ENCODE results near the gene TWNK. TPM values are rescaled to one million over a fixed set of nuclear protein-coding genes. Genes with fewer than 3 reads are reported as not detected.

Gene TWNK
- total and polyA plus RNA-seq, 2 experiments from 2014 or later, result 12.2 to 29.4 TPM

DNA sequence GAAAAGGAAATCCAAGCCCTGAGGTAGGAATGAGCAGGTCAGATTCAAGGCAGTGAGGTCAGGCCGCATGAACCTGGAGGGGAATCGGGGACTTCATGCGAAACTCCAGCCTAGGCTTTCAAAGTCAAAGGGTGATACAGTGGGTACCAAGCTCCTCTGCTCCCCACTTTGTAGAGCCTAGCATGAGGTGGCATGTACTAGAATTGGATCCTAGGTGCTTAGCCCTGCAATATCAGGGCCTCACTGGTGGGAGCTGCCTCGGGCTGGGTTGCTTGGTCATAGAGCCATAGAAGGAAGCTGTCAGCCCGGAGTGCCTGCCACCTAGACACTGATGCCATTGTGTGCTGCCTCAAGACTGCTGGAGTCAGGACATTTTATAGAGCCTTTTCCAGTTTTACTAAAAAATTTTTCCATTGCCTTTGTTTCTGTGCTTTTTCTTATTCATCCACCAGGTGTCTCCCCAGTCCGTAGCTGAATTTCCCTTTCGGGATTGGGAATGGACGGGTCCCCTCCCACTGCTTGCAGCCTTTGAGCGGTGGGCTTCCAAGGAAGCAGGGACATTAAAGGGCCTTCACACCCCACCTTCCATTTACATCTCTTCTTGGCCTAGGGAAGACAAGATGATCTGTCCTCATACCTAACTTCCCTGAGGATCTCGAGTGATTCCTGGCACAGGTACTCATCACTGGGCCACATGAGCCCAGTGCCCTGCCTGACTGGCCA is 6.8 kb downstream of the TWNK start:
- no peak for ATAC-seq
- Histone ChIP-seq H3K27ac (ENCODE audit: low read depth) (0 out of 2 replicates have a peak overlapping the region, but pooled peaks have one; percentile 43), H3K4me1 (ENCODE audit: insufficient read depth) (peaks cover 24% of the 10 kb centered on the region), H3K4me3 (no peak overlapping the region), H3K79me2 (replicated peaks; ENCODE audit: insufficient read depth) (peaks cover 18% of the 10 kb centered on the region), H2AFZ (no peak overlapping the region), H3K36me3 (ENCODE audit: insufficient read depth) (peaks cover 33% of the 10 kb centered on the region), H4K20me1 (replicated peaks; ENCODE audit: insufficient read depth) (peaks cover 17% of the 10 kb centered on the region), H3K9me2 (ENCODE audit: insufficient read depth) (no peaks in the 10 kb centered on the region), H3K27me3 (ENCODE audit: insufficient read depth) (no peaks in the 10 kb centered on the region), H3F3A (replicated peaks; ENCODE audit: low read depth) (peaks cover 36% of the 10 kb centered on the region), H3K4me2 (no peak overlapping the region)
- DNase-seq (ENCODE audit: low spot score), result peak; percentile 74
- peaks cover 48% of the 10 kb centered on the region for H3K36me3 Mint-ChIP-seq (ENCODE audit: low read depth)
- H3K4me3 Mint-ChIP-seq, result no peak overlapping the region
- peaks cover 19% of the 10 kb centered on the region for H3K27me3 Mint-ChIP-seq (ENCODE audit: insufficient read depth, low read depth, poor library complexity)
- TF ChIP-seq EZH2phosphoT487 (IDR thresholded peaks at IDR 0.05; ENCODE audit: unreplicated experiment), result no peak
- TF ChIP-seq, protein P1, sequence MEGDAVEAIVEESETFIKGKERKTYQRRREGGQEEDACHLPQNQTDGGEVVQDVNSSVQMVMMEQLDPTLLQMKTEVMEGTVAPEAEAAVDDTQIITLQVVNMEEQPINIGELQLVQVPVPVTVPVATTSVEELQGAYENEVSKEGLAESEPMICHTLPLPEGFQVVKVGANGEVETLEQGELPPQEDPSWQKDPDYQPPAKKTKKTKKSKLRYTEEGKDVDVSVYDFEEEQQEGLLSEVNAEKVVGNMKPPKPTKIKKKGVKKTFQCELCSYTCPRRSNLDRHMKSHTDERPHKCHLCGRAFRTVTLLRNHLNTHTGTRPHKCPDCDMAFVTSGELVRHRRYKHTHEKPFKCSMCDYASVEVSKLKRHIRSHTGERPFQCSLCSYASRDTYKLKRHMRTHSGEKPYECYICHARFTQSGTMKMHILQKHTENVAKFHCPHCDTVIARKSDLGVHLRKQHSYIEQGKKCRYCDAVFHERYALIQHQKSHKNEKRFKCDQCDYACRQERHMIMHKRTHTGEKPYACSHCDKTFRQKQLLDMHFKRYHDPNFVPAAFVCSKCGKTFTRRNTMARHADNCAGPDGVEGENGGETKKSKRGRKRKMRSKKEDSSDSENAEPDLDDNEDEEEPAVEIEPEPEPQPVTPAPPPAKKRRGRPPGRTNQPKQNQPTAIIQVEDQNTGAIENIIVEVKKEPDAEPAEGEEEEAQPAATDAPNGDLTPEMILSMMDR (conservative IDR thresholded peaks at IDR 0.05; ENCODE audit: low read depth in 2 of 2), result peak; percentile 74 to 75
- H3K4me1 Mint-ChIP-seq, result peaks cover 32% of the 10 kb centered on the region
- H3K9me3 Mint-ChIP-seq, result no peaks in the 10 kb centered on the region
- H3K27ac Mint-ChIP-seq, result 0 out of 2 replicates have a peak overlapping the region, but pooled peaks have one; percentile 8

DNA sequence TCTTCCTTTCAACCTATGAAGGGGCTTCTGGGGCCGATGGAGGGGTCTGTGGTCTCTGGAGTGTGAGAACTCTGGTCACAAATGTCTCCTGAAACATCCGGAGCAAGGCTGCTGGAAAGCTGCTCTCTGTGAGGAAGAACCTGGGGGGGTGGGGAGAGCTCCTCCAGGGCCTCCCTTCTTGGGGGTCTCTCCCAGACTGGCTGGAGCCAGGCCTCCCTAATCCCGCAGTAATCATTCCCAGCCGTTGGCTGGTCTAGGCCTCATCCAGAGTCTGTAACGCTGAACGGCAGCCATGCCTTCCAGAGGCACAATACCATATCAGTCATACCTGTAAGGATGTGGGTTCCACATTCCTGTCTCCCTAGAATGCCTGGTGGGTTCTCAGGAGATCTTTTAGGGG is 7.8 kb downstream of the TWNK start:
- Histone ChIP-seq H3K36me3 (ENCODE audit: insufficient read depth) (peaks cover 30% of the 10 kb centered on the region), H2AFZ (no peak overlapping the region), H3K27ac (ENCODE audit: low read depth) (no peak overlapping the region), H3K4me3 (no peak overlapping the region), H3K79me2 (replicated peaks; ENCODE audit: insufficient read depth) (peaks cover 12% of the 10 kb centered on the region), H3F3A (replicated peaks; ENCODE audit: low read depth) (peaks cover 36% of the 10 kb centered on the region), H3K4me2 (no peak overlapping the region), H3K9me2 (ENCODE audit: insufficient read depth) (no peaks in the 10 kb centered on the region), H3K4me1 (ENCODE audit: insufficient read depth) (peaks cover 24% of the 10 kb centered on the region), H4K20me1 (replicated peaks; ENCODE audit: insufficient read depth) (peaks cover 6% of the 10 kb centered on the region), H3K27me3 (ENCODE audit: insufficient read depth) (no peaks in the 10 kb centered on the region)
- Mint-ChIP-seq H3K4me3 (no peak overlapping the region), H3K4me1 (peaks cover 32% of the 10 kb centered on the region), H3K27ac (peak overlapping the region; percentile 8), H3K36me3 (ENCODE audit: low read depth) (peaks cover 40% of the 10 kb centered on the region), H3K27me3 (ENCODE audit: insufficient read depth, low read depth, poor library complexity) (peaks cover 23% of the 10 kb centered on the region), H3K9me3 (no peaks in the 10 kb centered on the region)
- ATAC-seq (no peak), DNase-seq (ENCODE audit: low spot score) (no peak)
- TF ChIP-seq ZNF114 (CRISPR knock-in tag; IDR thresholded peaks at IDR 0.05), result no peak
- TF ChIP-seq NANOG (IDR thresholded peaks at IDR 0.05; ENCODE audit: borderline replicate concordance), result no peak
- no peak for TF ChIP-seq EZH2 (IDR thresholded peaks at IDR 0.05; ENCODE audit: low read depth, unreplicated experiment)
- TF ChIP-seq REST (IDR thresholded peaks at IDR 0.05; ENCODE audit: unreplicated experiment), result no peak
- TF ChIP-seq, protein P2, sequence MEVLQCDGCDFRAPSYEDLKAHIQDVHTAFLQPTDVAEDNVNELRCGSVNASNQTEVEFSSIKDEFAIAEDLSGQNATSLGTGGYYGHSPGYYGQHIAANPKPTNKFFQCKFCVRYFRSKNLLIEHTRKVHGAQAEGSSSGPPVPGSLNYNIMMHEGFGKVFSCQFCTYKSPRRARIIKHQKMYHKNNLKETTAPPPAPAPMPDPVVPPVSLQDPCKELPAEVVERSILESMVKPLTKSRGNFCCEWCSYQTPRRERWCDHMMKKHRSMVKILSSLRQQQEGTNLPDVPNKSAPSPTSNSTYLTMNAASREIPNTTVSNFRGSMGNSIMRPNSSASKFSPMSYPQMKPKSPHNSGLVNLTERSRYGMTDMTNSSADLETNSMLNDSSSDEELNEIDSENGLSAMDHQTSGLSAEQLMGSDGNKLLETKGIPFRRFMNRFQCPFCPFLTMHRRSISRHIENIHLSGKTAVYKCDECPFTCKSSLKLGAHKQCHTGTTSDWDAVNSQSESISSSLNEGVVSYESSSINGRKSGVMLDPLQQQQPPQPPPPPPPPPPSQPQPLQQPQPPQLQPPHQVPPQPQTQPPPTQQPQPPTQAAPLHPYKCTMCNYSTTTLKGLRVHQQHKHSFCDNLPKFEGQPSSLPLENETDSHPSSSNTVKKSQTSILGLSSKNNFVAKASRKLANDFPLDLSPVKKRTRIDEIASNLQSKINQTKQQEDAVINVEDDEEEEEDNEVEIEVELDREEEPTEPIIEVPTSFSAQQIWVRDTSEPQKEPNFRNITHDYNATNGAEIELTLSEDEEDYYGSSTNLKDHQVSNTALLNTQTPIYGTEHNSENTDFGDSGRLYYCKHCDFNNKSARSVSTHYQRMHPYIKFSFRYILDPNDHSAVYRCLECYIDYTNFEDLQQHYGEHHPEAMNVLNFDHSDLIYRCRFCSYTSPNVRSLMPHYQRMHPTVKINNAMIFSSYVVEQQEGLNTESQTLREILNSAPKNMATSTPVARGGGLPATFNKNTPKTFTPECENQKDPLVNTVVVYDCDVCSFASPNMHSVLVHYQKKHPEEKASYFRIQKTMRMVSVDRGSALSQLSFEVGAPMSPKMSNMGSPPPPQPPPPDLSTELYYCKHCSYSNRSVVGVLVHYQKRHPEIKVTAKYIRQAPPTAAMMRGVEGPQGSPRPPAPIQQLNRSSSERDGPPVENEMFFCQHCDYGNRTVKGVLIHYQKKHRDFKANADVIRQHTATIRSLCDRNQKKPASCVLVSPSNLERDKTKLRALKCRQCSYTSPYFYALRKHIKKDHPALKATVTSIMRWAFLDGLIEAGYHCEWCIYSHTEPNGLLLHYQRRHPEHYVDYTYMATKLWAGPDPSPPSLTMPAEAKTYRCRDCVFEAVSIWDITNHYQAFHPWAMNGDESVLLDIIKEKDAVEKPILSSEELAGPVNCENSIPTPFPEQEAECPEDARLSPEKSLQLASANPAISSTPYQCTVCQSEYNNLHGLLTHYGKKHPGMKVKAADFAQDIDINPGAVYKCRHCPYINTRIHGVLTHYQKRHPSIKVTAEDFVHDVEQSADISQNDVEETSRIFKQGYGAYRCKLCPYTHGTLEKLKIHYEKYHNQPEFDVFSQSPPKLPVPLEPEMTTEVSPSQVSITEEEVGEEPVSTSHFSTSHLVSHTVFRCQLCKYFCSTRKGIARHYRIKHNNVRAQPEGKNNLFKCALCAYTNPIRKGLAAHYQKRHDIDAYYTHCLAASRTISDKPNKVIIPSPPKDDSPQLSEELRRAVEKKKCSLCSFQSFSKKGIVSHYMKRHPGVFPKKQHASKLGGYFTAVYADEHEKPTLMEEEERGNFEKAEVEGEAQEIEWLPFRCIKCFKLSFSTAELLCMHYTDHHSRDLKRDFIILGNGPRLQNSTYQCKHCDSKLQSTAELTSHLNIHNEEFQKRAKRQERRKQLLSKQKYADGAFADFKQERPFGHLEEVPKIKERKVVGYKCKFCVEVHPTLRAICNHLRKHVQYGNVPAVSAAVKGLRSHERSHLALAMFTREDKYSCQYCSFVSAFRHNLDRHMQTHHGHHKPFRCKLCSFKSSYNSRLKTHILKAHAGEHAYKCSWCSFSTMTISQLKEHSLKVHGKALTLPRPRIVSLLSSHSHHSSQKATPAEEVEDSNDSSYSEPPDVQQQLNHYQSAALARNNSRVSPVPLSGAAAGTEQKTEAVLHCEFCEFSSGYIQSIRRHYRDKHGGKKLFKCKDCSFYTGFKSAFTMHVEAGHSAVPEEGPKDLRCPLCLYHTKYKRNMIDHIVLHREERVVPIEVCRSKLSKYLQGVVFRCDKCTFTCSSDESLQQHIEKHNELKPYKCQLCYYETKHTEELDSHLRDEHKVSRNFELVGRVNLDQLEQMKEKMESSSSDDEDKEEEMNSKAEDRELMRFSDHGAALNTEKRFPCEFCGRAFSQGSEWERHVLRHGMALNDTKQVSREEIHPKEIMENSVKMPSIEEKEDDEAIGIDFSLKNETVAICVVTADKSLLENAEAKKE (CRISPR knock-in tag; IDR thresholded peaks at IDR 0.05), result no peak
- no peak for TF ChIP-seq CREB1 (CRISPR knock-in tag; IDR thresholded peaks at IDR 0.05; ENCODE audit: low read depth)
- TF ChIP-seq ZNF331 (CRISPR knock-in tag; IDR thresholded peaks at IDR 0.05; ENCODE audit: low read depth), result no peak

All from GM23338 (cell line).